Suprapubic skin (tissue), 4 donors: Measurements from ENCODE around the gene SMG6.

Source experiments
- CTCF ChIP-seq, 2 donors: fragments of 200-600 bp in 1 of 2; fragments of 450-650 bp in 1 of 2; sonication (generic) in 1 of 2; IDR thresholded peaks; one replicate each; pipeline ENCODE4 v1.5.1; 2016 to 2019; ENCODE audit warnings: antibody characterized with exemption in 2 of 2, mild to moderate bottlenecking in 1 of 2, moderate library complexity in 1 of 2
- EP300 ChIP-seq: sonication (generic); formaldehyde crosslinking; IDR thresholded peaks from one replicate; pipeline ENCODE4 v1.6.1; 2017; ENCODE audit warnings: antibody characterized with exemption
- POLR2A ChIP-seq, 2 donors: fragments of 450-650 bp; IDR thresholded peaks; one replicate each; pipeline ENCODE4 v1.6.1; 2017; ENCODE audit warnings: antibody characterized with exemption in 2 of 2, mild to moderate bottlenecking in 2 of 2, moderate library complexity in 2 of 2
- POLR2AphosphoS5 ChIP-seq, 3 donors: sonication (generic); formaldehyde crosslinking; IDR thresholded peaks; one replicate each; pipeline ENCODE4 v1.6.1; 2017; ENCODE audit warnings: antibody characterized with exemption in 3 of 3

GRCh38 chr17:2094891-2095535 lies 208.6 kb downstream of the SMG6 start:
- TF ChIP-seq CTCF (IDR thresholded peaks at IDR 0.05) (peak; percentile 43 to 71), POLR2A (IDR thresholded peaks at IDR 0.05) (no peak), EP300 (no peak), POLR2AphosphoS5 (IDR thresholded peaks at IDR 0.05) (peak in 2 of 3 donors; percentile 7 to 35)
